ENCODE results near the gene CKMT1A.
A peak's percentile ranks its signal among the peaks of the same experiment; 100 is the strongest.
"Not testable (repeated sequence)": the region's sequence is repeated elsewhere in the genome, so short reads cannot be mapped to it uniquely, and the experiment has no call there.

Gene CKMT1A

GRCh38 chr15:43702701-43703424 is 9.2 kb downstream of the CKMT1A start:
- H3K4me3 ChIP-seq (ENCODE audit: low read depth, low read length), result no peak overlapping the region
- no peak for DNase-seq (ENCODE audit: low read depth)
- no peak for TF ChIP-seq CTCF (IDR thresholded peaks at IDR 0.05; ENCODE audit: insufficient read depth, low read depth, low read length, missing control alignments)

DNA sequence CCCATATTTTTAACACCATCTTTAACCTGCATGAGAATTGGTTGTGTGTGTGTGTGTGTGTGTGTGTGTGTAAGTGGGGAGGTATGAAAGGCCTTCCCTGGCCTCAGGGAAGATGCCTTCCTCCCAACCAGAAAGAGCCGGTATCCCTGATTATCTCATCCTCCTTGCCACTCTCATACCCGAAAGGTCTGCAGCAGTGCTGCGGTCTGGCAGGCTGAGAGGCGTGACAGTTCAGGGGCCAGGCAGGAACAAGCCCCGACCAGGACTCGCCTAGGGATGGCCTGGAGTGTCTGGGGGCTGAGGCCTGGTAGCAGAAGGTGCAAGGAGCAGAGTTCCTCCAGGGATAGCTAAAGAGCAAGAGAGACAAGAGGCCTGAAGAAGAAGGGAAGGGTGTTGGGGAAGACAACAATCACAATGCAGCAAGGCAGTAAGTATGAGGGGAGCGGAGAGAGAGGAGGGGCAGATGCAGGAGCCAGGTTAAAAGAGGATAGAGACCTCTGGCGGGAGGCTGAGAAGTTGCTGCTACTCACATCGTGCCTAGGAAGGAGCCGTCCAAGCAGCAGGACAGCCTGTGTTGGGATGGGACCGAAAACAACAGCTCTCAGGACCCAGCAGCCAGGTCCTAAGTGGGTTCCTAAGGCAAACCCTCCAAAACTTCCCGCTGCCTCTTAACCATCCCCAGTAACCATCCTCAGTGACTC is 16.9 kb downstream of the CKMT1A start:
- H3K4me3 ChIP-seq (ENCODE audit: low read depth, low read length); DNase-seq (ENCODE audit: low read depth): not testable (repeated sequence)

DNA sequence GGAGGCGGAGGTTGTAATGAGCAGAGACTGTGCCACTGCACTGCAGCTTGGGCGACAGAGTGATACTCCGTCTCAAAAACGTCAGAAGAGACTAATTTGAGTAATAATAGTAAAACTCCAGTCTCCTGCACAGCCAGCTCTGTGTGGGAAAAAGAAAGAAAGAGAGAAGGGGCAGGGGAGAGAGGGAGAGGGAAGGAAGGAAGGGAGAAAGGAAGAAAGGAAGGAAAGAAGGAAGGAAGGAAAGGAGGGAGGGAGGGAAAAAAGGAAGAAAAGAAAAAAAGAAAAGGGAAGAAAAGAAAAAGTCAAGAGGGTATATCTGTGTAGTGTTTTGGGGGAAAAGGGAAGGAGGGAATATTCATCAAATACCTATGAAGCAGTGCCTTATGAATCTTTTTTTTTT is 29.5 kb downstream of the CKMT1A start:
- H3K4me3 ChIP-seq (ENCODE audit: low read depth, low read length), result no peak overlapping the region
- DNase-seq (ENCODE audit: low read depth), result no peak
- no peak for TF ChIP-seq CTCF (IDR thresholded peaks at IDR 0.05; ENCODE audit: insufficient read depth, low read depth, low read length, missing control alignments)

DNA sequence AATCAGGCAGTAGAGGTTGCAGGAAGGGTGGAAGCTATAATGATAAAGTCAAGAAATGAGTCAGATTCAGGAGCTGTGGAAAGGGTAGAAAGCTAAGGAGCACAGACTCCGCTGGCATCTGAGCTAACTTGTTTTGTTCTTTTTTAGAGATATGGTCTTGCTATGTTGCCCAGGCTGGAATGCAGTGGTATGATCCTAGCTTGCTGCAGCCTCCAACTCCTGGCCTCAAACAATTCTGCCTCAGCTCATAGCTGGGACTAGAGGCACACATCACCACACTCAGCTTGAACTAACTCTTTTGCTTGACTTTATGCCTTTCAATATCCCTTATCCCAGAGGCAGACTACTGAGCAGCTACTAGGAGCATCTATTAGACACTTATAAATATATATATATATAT is 32.6 kb downstream of the CKMT1A start:
- H3K4me3 ChIP-seq (ENCODE audit: low read depth, low read length); DNase-seq (ENCODE audit: low read depth): not testable (repeated sequence)

DNA sequence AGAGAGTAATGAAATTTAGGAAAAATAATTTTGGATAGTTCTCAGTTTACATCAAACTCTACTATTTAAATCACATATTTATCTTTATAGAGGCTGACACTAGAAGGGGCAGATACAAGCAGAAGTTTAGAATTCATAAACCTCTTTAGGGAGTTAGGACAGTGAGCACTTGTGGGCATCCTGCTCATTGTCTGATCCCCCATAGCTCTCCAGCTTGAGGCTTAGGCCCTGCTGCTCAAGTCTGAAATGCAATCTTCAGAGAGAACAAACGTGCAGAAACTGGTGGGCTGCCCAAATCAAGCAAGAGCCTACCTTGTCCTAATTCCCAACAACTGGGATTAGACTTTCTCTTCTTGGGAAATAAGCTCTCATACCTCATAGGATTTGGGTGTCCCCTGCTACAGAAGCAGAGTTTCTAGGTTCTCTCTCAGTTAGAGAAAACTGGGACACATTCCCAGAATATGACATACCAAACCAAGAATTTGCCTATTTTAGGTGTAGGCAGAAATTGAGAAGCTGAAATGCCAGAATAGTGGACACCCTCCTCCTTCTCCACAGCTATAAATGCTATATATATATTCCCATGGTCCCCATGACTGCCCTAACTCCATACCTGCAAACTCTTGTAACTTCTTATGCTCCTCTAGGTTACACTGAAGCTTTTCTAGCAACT is 34.5 kb downstream of the CKMT1A start:
- H3K4me3 ChIP-seq (ENCODE audit: low read depth, low read length); DNase-seq (ENCODE audit: low read depth): not testable (repeated sequence)

GRCh38 chr15:43735416-43735815 is 41.8 kb downstream of the CKMT1A start:
- H3K4me3 ChIP-seq (ENCODE audit: low read depth, low read length), result peak overlapping the region; percentile 57
- TF ChIP-seq CTCF (IDR thresholded peaks at IDR 0.05; ENCODE audit: insufficient read depth, low read depth, low read length, missing control alignments), result no peak
- DNase-seq (ENCODE audit: low read depth), result peak; percentile 82

DNA sequence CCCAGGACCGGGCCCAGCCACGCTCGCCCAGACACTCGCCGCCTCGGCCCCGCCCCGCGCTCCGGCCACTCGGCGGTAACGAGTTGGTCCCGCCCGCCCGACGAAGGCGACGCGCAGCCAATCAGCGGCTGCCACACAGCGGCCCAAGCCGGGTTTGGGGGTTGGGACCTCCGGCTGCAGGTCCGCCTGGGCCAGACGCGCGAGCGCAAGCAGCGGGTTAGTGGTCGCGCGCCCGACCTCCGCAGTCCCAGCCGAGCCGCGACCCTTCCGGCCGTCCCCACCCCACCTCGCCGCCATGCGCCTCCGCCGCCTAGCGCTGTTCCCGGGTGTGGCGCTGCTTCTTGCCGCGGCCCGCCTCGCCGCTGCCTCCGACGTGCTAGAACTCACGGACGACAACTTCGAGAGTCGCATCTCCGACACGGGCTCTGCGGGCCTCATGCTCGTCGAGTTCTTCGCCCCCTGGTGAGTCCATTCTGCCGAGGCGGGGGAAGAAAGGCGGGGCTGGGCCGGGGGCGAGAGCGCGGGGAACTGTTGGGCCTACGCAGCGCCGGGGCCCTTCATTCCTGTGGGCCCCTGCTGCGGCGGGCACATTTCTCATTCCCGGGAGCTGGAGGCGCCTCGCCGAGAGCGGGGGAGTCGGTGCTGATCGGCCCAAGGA is 52.7 kb downstream of the CKMT1A start, which contains the start of gene PDIA3:
Gene PDIA3, plus strand, starts transcription at position 194 of the 658 bp plus-strand sequence. Its CDS starts 102 bp downstream, at position 296.
- DNase-seq (ENCODE audit: low read depth), result peak; percentile 96

DNA sequence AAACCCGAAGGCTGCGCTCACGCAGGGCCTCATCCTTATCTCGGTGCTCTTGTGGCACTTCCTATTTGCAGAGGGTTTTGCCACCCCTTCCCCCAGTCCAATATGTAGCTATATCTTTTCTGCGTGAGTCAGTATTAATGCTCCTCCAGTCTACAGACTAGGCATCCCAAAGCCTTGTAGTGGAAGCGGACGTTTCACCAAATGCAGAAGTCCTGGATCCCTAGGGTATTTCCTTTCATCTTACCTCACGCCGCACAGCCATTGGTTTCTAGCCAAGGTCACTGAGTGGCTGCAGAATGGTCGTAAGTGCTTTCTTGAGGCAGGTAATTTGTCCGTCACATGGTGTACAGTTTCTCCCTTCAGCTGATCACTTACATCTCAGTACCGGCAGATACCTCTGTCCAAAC is 53.2 kb downstream of the CKMT1A start:
- peak; percentile 74 for DNase-seq (ENCODE audit: low read depth)
- H3K4me3 ChIP-seq (ENCODE audit: low read depth, low read length), result peak overlapping the region; percentile 62

More for the DNA sequence above, 52.7 kb downstream of the CKMT1A start, which contains the start of gene PDIA3:
- peak within 1 kb of the TSS; percentile 62 for H3K4me3 ChIP-seq (ENCODE audit: low read depth, low read length)

DNA sequence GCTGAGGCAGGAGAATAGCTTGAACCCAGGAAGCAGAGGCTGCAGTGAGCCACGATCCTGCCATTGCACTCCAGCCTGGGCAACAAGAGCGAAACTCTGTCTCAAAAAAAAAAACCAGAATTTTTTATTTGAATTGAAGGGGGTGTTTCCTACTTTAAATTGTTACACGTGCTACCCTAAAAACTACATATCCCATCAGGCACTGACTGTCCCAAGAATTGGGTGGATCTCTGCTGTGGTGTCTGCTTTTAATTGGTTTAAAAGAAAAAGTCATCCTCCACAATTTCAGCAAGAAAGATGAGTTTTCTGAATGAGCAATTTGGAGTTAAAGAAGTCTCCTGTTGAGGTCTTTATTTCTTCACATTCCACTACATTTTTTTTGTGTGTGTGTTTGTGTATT is 54.7 kb downstream of the CKMT1A start:
- peak; percentile 35 for DNase-seq (ENCODE audit: low read depth)
- peak overlapping the region; percentile 62 for H3K4me3 ChIP-seq (ENCODE audit: low read depth, low read length)
- TF ChIP-seq CTCF (IDR thresholded peaks at IDR 0.05; ENCODE audit: insufficient read depth, low read depth, low read length, missing control alignments), result no peak
